Prostate gland (tissue), 2 donors: ENCODE measurements around the gene SLC38A5.

ENCODE experiments used
- POLR2A ChIP-seq: fragments of 450-650 bp; IDR thresholded peaks from one replicate; pipeline ENCODE4 v1.6.1; 2016; ENCODE audit warnings: antibody characterized with exemption, mild to moderate bottlenecking
- POLR2AphosphoS5 ChIP-seq: sonication (generic); formaldehyde crosslinking; IDR thresholded peaks from one replicate; pipeline ENCODE4 v1.6.1; 2017; ENCODE audit warnings: antibody characterized with exemption
- TF ChIP-seq, protein P1 (sequence below), 4 experiments: fragments of 200-600 bp in 2 of 4; fragments of 450-650 bp in 2 of 4; sonication (generic) in 2 of 4; IDR thresholded peaks; 1 replicate in 3 of 4; 2 replicates in 1 of 4; pipeline ENCODE4 v1.5.1; 2016 to 2019; ENCODE audit warnings: antibody characterized with exemption in 4 of 4, mild to moderate bottlenecking in 2 of 4, moderate library complexity in 2 of 4

DNA sequence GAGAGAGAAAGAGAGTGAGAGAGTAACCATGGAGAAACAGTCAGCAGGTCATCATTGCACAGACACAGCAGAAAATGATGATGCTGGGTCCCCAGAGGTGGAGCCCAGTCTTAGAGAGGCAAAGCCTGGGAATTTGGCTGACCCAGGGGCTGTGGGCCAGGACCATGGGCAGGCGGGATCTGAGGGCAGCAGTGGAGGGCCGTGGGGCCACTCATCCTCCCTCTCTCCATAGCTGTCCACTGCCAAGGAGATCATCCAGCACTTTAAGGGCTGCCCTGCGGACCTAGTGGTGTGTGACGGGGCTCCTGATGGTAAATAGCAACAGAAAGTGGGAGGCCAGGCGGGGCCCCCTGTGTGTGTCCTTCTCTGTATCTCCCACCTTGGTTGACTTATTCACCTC is 8.7 kb upstream of the SLC38A5 start:
- TF ChIP-seq, protein P1, sequence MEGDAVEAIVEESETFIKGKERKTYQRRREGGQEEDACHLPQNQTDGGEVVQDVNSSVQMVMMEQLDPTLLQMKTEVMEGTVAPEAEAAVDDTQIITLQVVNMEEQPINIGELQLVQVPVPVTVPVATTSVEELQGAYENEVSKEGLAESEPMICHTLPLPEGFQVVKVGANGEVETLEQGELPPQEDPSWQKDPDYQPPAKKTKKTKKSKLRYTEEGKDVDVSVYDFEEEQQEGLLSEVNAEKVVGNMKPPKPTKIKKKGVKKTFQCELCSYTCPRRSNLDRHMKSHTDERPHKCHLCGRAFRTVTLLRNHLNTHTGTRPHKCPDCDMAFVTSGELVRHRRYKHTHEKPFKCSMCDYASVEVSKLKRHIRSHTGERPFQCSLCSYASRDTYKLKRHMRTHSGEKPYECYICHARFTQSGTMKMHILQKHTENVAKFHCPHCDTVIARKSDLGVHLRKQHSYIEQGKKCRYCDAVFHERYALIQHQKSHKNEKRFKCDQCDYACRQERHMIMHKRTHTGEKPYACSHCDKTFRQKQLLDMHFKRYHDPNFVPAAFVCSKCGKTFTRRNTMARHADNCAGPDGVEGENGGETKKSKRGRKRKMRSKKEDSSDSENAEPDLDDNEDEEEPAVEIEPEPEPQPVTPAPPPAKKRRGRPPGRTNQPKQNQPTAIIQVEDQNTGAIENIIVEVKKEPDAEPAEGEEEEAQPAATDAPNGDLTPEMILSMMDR (IDR thresholded peaks at IDR 0.05) = no peak
- TF ChIP-seq POLR2AphosphoS5 = no peak
- TF ChIP-seq POLR2A = no peak
